Measurements from ENCODE around the gene SMIM38.

Gene SMIM38

DNA sequence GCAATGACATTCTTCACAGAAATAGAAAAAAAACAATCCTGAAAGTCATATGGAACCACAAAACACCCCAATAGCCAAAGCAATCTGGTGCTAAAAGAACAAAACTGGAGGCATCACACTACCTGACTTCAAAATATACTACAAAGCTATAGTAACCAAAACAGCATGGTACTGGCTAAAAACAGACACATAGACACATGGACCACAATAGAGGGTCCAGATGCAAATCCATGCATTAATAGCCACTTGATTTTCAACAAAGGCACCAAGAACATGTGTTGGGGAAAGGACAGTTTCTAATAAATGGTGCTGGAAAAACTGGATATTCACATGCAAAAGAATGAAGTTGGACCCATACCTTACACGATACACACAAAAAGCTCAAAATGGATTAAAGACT is 27.9 kb upstream of the SMIM38 start:
- TF ChIP-seq, protein P1, sequence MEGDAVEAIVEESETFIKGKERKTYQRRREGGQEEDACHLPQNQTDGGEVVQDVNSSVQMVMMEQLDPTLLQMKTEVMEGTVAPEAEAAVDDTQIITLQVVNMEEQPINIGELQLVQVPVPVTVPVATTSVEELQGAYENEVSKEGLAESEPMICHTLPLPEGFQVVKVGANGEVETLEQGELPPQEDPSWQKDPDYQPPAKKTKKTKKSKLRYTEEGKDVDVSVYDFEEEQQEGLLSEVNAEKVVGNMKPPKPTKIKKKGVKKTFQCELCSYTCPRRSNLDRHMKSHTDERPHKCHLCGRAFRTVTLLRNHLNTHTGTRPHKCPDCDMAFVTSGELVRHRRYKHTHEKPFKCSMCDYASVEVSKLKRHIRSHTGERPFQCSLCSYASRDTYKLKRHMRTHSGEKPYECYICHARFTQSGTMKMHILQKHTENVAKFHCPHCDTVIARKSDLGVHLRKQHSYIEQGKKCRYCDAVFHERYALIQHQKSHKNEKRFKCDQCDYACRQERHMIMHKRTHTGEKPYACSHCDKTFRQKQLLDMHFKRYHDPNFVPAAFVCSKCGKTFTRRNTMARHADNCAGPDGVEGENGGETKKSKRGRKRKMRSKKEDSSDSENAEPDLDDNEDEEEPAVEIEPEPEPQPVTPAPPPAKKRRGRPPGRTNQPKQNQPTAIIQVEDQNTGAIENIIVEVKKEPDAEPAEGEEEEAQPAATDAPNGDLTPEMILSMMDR (IDR thresholded peaks at IDR 0.05; ENCODE audit: insufficient read depth, missing control alignments), result no peak
- DNase-seq (ENCODE audit: insufficient read length, low spot score) (no peak), FAIRE-seq (no peak)

DNA sequence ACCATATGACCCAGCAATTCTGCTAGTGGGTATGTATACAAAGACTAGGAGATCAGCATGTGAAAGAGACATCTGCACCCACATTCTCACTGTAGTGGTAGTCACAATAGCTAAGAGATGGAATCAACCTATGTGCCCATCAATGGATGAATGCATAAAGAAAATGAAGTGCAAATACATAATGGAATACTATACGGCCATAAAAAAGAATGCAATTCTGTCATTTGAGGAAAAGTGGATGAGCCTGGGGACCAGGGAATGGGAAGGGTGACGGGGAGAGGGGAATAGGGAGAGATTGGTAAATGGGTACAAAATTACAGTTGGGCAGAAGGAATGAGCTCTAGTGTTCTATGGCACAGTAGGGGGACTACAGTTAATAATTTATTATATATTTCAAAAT is 26.7 kb upstream of the SMIM38 start:
- TF ChIP-seq, protein P1 (IDR thresholded peaks at IDR 0.05; ENCODE audit: insufficient read depth, missing control alignments), result no peak
- FAIRE-seq, result no peak
- DNase-seq (ENCODE audit: insufficient read length, low spot score), result no peak

- TF ChIP-seq, protein P1 (IDR thresholded peaks at IDR 0.05; ENCODE audit: insufficient read depth, missing control alignments), result no peak
- no peak for DNase-seq (ENCODE audit: insufficient read length, low spot score)
- FAIRE-seq, result no peak
Measured at GRCh38 chr11:69129647-69130046, 26.1 kb upstream of the SMIM38 start.

DNA sequence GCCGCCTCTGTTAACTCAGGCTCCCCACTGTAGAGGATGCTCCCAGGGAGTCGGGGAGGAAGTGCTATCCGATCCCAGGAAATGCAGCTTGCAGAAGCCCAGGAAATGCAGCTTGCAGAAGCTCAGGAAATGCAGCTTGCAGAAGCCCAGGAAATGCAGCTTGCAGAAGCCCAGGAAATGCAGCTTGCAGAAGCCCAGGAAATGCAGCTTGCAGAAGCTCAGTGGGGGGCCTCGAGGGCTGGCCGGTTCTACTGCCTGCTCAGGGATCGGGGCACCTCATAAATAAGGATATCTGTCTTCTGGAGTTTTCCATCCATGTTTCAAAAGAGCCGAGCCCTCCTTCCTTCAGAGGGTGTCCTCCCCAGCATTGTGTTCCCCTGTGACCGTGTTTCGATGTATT is 25.1 kb upstream of the SMIM38 start:
- DNase-seq (ENCODE audit: insufficient read length, low spot score) (no peak), FAIRE-seq (no peak)
- TF ChIP-seq, protein P1 (IDR thresholded peaks at IDR 0.05; ENCODE audit: insufficient read depth, missing control alignments), result no peak

DNA sequence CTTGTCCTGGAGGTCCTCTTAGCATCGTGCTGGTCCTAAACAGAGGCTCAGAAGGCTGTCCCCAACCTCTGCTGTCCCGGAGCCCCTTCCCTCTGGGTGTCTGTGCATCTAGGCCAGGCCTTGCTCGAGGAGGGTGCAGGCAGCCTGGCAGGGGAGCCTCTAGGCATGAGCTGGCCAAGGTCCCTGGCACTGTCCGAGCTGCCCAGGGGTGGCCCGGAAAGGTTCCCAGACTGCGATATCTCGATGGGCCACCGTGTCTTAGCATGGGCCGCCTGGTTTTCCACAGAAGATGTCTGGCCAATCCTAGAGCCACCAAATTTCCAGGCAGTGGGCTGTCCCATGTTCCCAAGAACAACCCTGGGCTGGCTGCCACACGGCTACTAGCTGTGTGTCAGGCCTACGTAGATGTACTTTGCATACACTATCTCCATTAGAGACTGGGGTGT is 24.6 kb upstream of the SMIM38 start:
- TF ChIP-seq, protein P1 (IDR thresholded peaks at IDR 0.05; ENCODE audit: insufficient read depth, missing control alignments), result no peak
- no peak for FAIRE-seq

DNA sequence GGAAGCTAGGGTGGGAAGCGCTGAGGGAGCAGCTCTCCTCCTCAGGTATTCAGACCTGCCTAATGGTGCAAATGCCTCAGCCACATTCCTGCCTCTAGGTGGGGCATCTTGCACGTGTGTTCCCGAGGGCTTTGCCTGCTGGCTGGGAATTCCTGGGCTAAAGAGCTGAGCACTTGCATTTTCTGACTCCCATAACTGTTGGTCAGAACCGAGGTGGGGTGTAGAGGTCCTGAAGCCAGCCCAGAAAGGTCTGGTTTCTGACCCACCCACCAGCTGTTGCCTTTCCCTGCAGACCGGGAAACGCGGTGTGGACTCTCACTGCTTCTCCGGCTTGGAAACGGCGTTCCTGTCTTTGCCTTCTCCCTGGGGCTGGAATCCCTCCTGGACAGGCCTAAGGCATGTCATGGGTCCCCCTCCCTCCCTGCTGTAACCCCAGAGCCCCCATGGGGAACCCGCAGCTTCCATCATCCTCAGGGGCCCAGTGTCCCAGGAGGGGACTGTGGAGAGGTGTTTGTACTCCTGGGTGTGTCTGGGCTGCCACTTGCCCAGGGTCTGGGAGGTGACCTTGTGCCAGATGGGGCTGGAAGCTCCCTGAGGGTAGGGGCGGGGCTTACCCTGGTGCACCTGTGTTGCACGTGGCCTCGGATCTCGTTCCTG is 24.0 kb upstream of the SMIM38 start:
- no peak for DNase-seq (ENCODE audit: insufficient read length, low spot score)
- TF ChIP-seq, protein P1 (IDR thresholded peaks at IDR 0.05; ENCODE audit: insufficient read depth, missing control alignments), result peak; percentile 66
- FAIRE-seq, result no peak

More for the DNA sequence above, 24.6 kb upstream of the SMIM38 start:
- DNase-seq (ENCODE audit: insufficient read length, low spot score), result no peak

- FAIRE-seq (no peak), DNase-seq (ENCODE audit: insufficient read length, low spot score) (no peak)
- TF ChIP-seq, protein P1 (IDR thresholded peaks at IDR 0.05; ENCODE audit: insufficient read depth, missing control alignments), result no peak
Measured at GRCh38 chr11:69132301-69132670, 23.4 kb upstream of the SMIM38 start.
